GM21423 (cell line): Measurements from ENCODE around the gene F5.
A peak's percentile ranks its signal among the peaks of the same experiment; 100 is the strongest.

Experiments used
- ATAC-seq: cut with Tn5 transposase; IDR thresholded peaks from one replicate; pipeline ENCODE4 v1.9.1; 2021; ENCODE audit warnings: mild to moderate bottlenecking, moderate library complexity; ENCODE audit not compliant: unreplicated experiment

The F5 gene

GRCh38 chr1:169586395-169587255 lies at the start of gene F5:
F5 (minus strand) TSS chr1:169586481; CDS start chr1:169586386, 95 bp downstream.
- peak; percentile 96 for ATAC-seq

- no peak for ATAC-seq
Observed at GRCh38 chr1:169634877-169635276, 48.6 kb upstream of the F5 start.

- no peak for ATAC-seq
Observed at GRCh38 chr1:169634145-169634544, 47.9 kb upstream of the F5 start.

GRCh38 chr1:169631249-169631648 lies 45.0 kb upstream of the F5 start:
- no peak for ATAC-seq

GRCh38 chr1:169630006-169630405 lies 43.7 kb upstream of the F5 start, which contains the start of gene SELP:
SELP (minus strand) TSS chr1:169630124; CDS start chr1:169630074, 50 bp downstream.
- no peak for ATAC-seq

- ATAC-seq: no peak
Observed at GRCh38 chr1:169624912-169625311, 38.6 kb upstream of the F5 start.

GRCh38 chr1:169624122-169624521 lies 37.8 kb upstream of the F5 start:
- no peak for ATAC-seq

- no peak for ATAC-seq
Observed at GRCh38 chr1:169623132-169623926, 37.0 kb upstream of the F5 start.

- no peak for ATAC-seq
Observed at GRCh38 chr1:169620565-169620964, 34.3 kb upstream of the F5 start.

- no peak for ATAC-seq
Observed at GRCh38 chr1:169618367-169618766, 32.1 kb upstream of the F5 start.

- ATAC-seq: no peak
Observed at GRCh38 chr1:169615803-169616202, 29.5 kb upstream of the F5 start.

GRCh38 chr1:169610858-169611257 lies 24.6 kb upstream of the F5 start:
- no peak for ATAC-seq

- ATAC-seq: no peak
Observed at GRCh38 chr1:169610108-169610507, 23.8 kb upstream of the F5 start.

- ATAC-seq: no peak
Observed at GRCh38 chr1:169608226-169608625, 21.9 kb upstream of the F5 start.

GRCh38 chr1:169604781-169605560 lies 18.7 kb upstream of the F5 start:
- ATAC-seq: no peak

- ATAC-seq: no peak
Observed at GRCh38 chr1:169601096-169601881, 15.0 kb upstream of the F5 start.

GRCh38 chr1:169595764-169596711 lies 9.8 kb upstream of the F5 start:
- no peak for ATAC-seq

- ATAC-seq: peak; percentile 68
Observed at GRCh38 chr1:169594391-169594790, 8.1 kb upstream of the F5 start.

- ATAC-seq: no peak
Observed at GRCh38 chr1:169590932-169591331, 4.7 kb upstream of the F5 start.
